IPS-NIHi11 (cell line): Measurements from ENCODE around the gene MATN1.

Experiments used
- DNase-seq: peaks from one replicate; pipeline ENCODE4 v3.0.0; 2012; ENCODE audit warnings: mixed read lengths, low spot score

MATN1 gene

GRCh38 chr1:30757352-30758120, 34.2 kb upstream of the MATN1 start, which contains the start of gene LAPTM5:
Gene LAPTM5, minus strand, starts transcription at chr1:30757774. Its CDS starts 29 bp downstream, at chr1:30757745.
- no peak for DNase-seq

GRCh38 chr1:30756545-30757351, 33.4 kb upstream of the MATN1 start:
- no peak for DNase-seq

- no peak for DNase-seq
Measured at GRCh38 chr1:30756206-30756544, 32.8 kb upstream of the MATN1 start.

GRCh38 chr1:30755746-30756145, 32.4 kb upstream of the MATN1 start:
- no peak for DNase-seq

- DNase-seq, result no peak
Measured at GRCh38 chr1:30755334-30755733, 31.9 kb upstream of the MATN1 start.

GRCh38 chr1:30754684-30755171, 31.3 kb upstream of the MATN1 start:
- DNase-seq, result no peak

- DNase-seq, result no peak
Measured at GRCh38 chr1:30753660-30754123, 30.3 kb upstream of the MATN1 start.

GRCh38 chr1:30753118-30753517, 29.7 kb upstream of the MATN1 start:
- no peak for DNase-seq

GRCh38 chr1:30752651-30752908, 29.2 kb upstream of the MATN1 start:
- no peak for DNase-seq

- no peak for DNase-seq
Measured at GRCh38 chr1:30751830-30752650, 28.7 kb upstream of the MATN1 start.

GRCh38 chr1:30750731-30751291, 27.4 kb upstream of the MATN1 start:
- no peak for DNase-seq

- no peak for DNase-seq
Measured at GRCh38 chr1:30749691-30750583, 26.6 kb upstream of the MATN1 start.

GRCh38 chr1:30748699-30749401, 25.5 kb upstream of the MATN1 start:
- no peak for DNase-seq

- DNase-seq, result no peak
Measured at GRCh38 chr1:30748098-30748698, 24.8 kb upstream of the MATN1 start.

- DNase-seq, result no peak
Measured at GRCh38 chr1:30747033-30748008, 23.9 kb upstream of the MATN1 start.

GRCh38 chr1:30746212-30747032, 23.0 kb upstream of the MATN1 start:
- no peak for DNase-seq

- DNase-seq, result no peak
Measured at GRCh38 chr1:30745834-30746208, 22.4 kb upstream of the MATN1 start.
